ENCODE data around the gene CPVL.

DNA sequence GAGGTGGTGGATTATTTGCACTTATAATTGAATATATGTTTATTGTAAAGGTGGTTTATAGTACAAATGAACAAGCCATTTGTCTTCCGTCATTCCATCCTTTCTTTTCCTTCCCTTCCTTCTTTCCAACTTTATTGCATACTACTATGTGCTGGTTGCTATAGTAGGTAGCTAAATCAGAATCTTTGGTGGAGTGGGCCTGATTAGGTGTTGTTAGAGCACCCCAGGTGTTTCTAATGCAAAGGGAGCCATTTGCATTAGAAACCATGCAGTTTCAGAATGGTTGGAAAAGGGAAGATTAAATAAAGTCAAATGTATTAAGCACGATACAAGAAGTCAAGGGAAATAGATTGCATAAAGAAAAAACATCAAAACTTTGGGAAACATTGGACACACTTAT is 99.4 kb downstream of the CPVL start:
- TF ChIP-seq, protein P1, sequence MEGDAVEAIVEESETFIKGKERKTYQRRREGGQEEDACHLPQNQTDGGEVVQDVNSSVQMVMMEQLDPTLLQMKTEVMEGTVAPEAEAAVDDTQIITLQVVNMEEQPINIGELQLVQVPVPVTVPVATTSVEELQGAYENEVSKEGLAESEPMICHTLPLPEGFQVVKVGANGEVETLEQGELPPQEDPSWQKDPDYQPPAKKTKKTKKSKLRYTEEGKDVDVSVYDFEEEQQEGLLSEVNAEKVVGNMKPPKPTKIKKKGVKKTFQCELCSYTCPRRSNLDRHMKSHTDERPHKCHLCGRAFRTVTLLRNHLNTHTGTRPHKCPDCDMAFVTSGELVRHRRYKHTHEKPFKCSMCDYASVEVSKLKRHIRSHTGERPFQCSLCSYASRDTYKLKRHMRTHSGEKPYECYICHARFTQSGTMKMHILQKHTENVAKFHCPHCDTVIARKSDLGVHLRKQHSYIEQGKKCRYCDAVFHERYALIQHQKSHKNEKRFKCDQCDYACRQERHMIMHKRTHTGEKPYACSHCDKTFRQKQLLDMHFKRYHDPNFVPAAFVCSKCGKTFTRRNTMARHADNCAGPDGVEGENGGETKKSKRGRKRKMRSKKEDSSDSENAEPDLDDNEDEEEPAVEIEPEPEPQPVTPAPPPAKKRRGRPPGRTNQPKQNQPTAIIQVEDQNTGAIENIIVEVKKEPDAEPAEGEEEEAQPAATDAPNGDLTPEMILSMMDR (IDR thresholded peaks at IDR 0.05; ENCODE audit: borderline replicate concordance, extremely low read depth, low read length, poor library complexity, severe bottlenecking) = no peak
- no peak for TF ChIP-seq EZH2 (IDR thresholded peaks at IDR 0.05; ENCODE audit: borderline replicate concordance, low read depth, low read length, severe bottlenecking)
